Measurements from ENCODE around the gene NPTN.

NPTN gene

GRCh38 chr15:73621286-73621826 lies 11.8 kb downstream of the NPTN start:
- no peak for TF ChIP-seq REST (IDR thresholded peaks at IDR 0.05; ENCODE audit: insufficient read depth in 1 of 2, low read depth in 2 of 2, low read length in 2 of 2)
- TF ChIP-seq TAF1 (IDR thresholded peaks at IDR 0.05; ENCODE audit: borderline replicate concordance, insufficient read depth, low read length), result no peak
- no peak for TF ChIP-seq FOXP2 (optimal IDR thresholded peaks at IDR 0.05; ENCODE audit: borderline replicate concordance, extremely low read depth, extremely low read length, insufficient read depth)

- TF ChIP-seq POLR2AphosphoS5 (IDR thresholded peaks at IDR 0.05; ENCODE audit: low read depth, low read length) (no peak), SIN3A (IDR thresholded peaks at IDR 0.05; ENCODE audit: borderline replicate concordance, insufficient read depth, low read length) (no peak), FOXP2 (optimal IDR thresholded peaks at IDR 0.05; ENCODE audit: borderline replicate concordance, extremely low read depth, extremely low read length, insufficient read depth) (no peak), REST (IDR thresholded peaks at IDR 0.05; ENCODE audit: insufficient read depth in 1 of 2, low read depth in 2 of 2, low read length in 2 of 2) (no peak), TAF1 (IDR thresholded peaks at IDR 0.05; ENCODE audit: borderline replicate concordance, insufficient read depth, low read length) (no peak)
Measured at GRCh38 chr15:73620078-73620477, 13.1 kb downstream of the NPTN start.

- TF ChIP-seq FOXP2 (optimal IDR thresholded peaks at IDR 0.05; ENCODE audit: borderline replicate concordance, extremely low read depth, extremely low read length, insufficient read depth) (no peak), TAF1 (IDR thresholded peaks at IDR 0.05; ENCODE audit: borderline replicate concordance, insufficient read depth, low read length) (no peak)
Measured at GRCh38 chr15:73617913-73618312, 15.3 kb downstream of the NPTN start.

GRCh38 chr15:73617301-73617831 lies 15.8 kb downstream of the NPTN start:
- TF ChIP-seq FOXP2 (optimal IDR thresholded peaks at IDR 0.05; ENCODE audit: borderline replicate concordance, extremely low read depth, extremely low read length, insufficient read depth) (no peak), REST (IDR thresholded peaks at IDR 0.05; ENCODE audit: insufficient read depth in 1 of 2, low read depth in 2 of 2, low read length in 2 of 2) (no peak), POLR2AphosphoS5 (IDR thresholded peaks at IDR 0.05; ENCODE audit: low read depth, low read length) (no peak), SIN3A (IDR thresholded peaks at IDR 0.05; ENCODE audit: borderline replicate concordance, insufficient read depth, low read length) (no peak), TAF1 (IDR thresholded peaks at IDR 0.05; ENCODE audit: borderline replicate concordance, insufficient read depth, low read length) (no peak)

GRCh38 chr15:73608941-73609340 lies 24.2 kb downstream of the NPTN start:
- TF ChIP-seq POLR2AphosphoS5 (IDR thresholded peaks at IDR 0.05; ENCODE audit: low read depth, low read length), result no peak
- TF ChIP-seq FOXP2 (optimal IDR thresholded peaks at IDR 0.05; ENCODE audit: borderline replicate concordance, extremely low read depth, extremely low read length, insufficient read depth), result no peak
- TF ChIP-seq TAF1 (IDR thresholded peaks at IDR 0.05; ENCODE audit: borderline replicate concordance, insufficient read depth, low read length), result no peak
- TF ChIP-seq SIN3A (IDR thresholded peaks at IDR 0.05; ENCODE audit: borderline replicate concordance, insufficient read depth, low read length), result no peak
- TF ChIP-seq REST (IDR thresholded peaks at IDR 0.05; ENCODE audit: insufficient read depth in 1 of 2, low read depth in 2 of 2, low read length in 2 of 2), result no peak
